HG03139 (cell line): ENCODE data around the gene SH2D5.
"Not testable (repeated sequence)": the region's sequence is repeated elsewhere in the genome, so short reads cannot be mapped to it uniquely, and the experiment has no call there.

Experiments used
- ATAC-seq: cut with Tn5 transposase; IDR thresholded peaks from one replicate; pipeline ENCODE4 v1.9.1; 2021; ENCODE audit not compliant: unreplicated experiment

The SH2D5 gene

GRCh38 chr1:20728371-20729154 lies 3.9 kb downstream of the SH2D5 start:
- ATAC-seq = no peak

GRCh38 chr1:20727746-20728316 lies 4.7 kb downstream of the SH2D5 start:
- no peak for ATAC-seq

- no peak for ATAC-seq
Observed at GRCh38 chr1:20726932-20727745, 5.4 kb downstream of the SH2D5 start.

GRCh38 chr1:20726118-20726911 lies 6.2 kb downstream of the SH2D5 start:
- no peak for ATAC-seq

- no peak for ATAC-seq
Observed at GRCh38 chr1:20725189-20726117, 7.0 kb downstream of the SH2D5 start.

- ATAC-seq = no peak
Observed at GRCh38 chr1:20724364-20725188, 7.9 kb downstream of the SH2D5 start.

- ATAC-seq = no peak
Observed at GRCh38 chr1:20723537-20724363, 8.8 kb downstream of the SH2D5 start.

- ATAC-seq = no peak
Observed at GRCh38 chr1:20723159-20723536, 9.4 kb downstream of the SH2D5 start.

- ATAC-seq = no peak
Observed at GRCh38 chr1:20721117-20722061, 11.1 kb downstream of the SH2D5 start.

- no peak for ATAC-seq
Observed at GRCh38 chr1:20720631-20721091, 11.8 kb downstream of the SH2D5 start.

GRCh38 chr1:20719871-20720620 lies 12.5 kb downstream of the SH2D5 start:
- ATAC-seq = no peak

- no peak for ATAC-seq
Observed at GRCh38 chr1:20719261-20719660, 13.2 kb downstream of the SH2D5 start.

GRCh38 chr1:20718343-20718882 lies 14.1 kb downstream of the SH2D5 start:
- ATAC-seq = not testable (repeated sequence)

- ATAC-seq = no peak
Observed at GRCh38 chr1:20717452-20718342, 14.8 kb downstream of the SH2D5 start, which contains the start of gene KIF17. Gene KIF17, minus strand, starts transcription at chr1:20718007. Its CDS starts 301 bp downstream, at chr1:20717706.

GRCh38 chr1:20716232-20716631 lies 16.3 kb downstream of the SH2D5 start:
- ATAC-seq = no peak
